GM12874 (cell line): ENCODE measurements around the gene AAMDC.

Experiments
- TF ChIP-seq, protein P1 (sequence below): IDR thresholded peaks from 2 replicates; pipeline ENCODE4 v1.5.1; 2011; ENCODE audit warnings: low read depth, mild to moderate bottlenecking, control low read depth, low read length, moderate library complexity; ENCODE audit not compliant: insufficient read depth

AAMDC gene

DNA sequence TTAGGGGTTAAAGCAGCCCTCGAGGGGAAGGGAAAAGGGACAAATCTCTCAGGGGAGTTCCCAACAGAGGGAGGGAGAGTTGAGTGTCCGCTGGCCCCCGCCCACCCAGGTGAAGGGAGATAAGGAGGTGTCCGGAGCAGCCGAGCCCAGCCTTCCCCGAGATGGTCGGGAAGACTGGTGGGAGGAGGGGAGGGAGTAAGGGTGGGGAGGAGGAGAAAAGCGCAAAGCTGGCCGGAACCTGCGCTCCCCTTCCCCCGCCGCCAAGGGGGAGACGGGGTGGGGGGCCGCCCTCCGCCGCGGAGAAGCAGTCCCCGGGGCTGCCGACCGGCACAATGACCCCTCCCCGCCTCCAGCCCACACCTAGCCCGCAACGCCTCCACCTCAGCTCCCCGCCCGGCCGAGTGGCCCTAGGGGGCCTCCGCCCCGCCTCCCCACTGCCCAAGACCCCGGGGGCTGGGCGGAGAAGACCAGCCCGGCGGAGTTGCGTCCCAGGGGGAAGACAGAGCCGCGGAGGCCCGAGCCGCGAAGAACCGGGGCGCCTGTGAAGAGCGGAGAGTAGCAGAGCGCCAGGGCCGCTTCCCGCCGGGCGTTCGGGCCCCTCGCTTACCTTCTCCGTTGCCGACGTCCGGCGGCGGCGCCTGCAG, 901 bp upstream of the AAMDC start:
- TF ChIP-seq, protein P1, sequence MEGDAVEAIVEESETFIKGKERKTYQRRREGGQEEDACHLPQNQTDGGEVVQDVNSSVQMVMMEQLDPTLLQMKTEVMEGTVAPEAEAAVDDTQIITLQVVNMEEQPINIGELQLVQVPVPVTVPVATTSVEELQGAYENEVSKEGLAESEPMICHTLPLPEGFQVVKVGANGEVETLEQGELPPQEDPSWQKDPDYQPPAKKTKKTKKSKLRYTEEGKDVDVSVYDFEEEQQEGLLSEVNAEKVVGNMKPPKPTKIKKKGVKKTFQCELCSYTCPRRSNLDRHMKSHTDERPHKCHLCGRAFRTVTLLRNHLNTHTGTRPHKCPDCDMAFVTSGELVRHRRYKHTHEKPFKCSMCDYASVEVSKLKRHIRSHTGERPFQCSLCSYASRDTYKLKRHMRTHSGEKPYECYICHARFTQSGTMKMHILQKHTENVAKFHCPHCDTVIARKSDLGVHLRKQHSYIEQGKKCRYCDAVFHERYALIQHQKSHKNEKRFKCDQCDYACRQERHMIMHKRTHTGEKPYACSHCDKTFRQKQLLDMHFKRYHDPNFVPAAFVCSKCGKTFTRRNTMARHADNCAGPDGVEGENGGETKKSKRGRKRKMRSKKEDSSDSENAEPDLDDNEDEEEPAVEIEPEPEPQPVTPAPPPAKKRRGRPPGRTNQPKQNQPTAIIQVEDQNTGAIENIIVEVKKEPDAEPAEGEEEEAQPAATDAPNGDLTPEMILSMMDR: no peak

DNA sequence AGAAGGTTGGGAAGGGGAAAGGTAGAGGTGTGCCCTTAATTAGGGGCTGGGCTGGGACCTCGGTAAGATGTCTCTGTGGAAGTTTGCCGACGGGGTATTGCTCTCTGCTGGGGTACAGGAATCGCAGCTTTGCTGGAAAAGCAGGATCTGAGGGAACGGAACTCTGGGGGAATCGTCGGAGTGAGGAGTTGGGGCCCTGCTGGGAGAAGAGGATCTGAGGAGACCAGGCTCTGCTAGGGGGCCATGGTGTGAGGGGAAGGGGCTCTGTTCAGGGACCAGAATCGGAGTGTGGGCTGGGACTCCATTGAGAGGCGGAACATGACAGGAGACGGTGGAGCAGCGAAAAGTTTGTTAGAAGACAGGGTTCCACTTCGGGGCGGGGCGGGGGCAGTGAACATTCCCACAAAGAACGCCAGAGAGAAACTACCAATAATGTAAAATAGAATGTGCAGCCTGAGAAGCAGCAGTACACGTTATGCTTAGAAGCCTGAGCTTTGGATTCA, 456 bp downstream of the AAMDC start:
- TF ChIP-seq, protein P1: no peak

DNA sequence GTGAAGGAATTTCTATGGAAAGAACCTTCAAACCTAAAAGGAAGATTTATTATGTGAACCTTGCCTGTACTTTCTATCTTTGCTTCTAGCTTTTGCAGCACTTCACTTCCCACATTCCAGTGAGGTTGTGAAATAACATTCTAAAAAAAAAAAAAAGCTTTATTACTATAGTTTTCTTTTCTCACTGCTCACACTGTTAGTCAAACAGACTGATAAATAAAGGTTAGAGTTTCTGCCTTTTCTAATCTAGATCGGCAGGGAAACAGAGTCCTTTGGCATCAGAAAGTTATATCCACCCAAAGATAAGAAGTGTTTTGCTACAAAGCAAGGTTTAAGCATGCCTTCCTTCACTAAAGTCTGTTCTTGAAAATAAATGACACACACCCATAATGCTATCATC, 2.8 kb downstream of the AAMDC start:
- TF ChIP-seq, protein P1: no peak

DNA sequence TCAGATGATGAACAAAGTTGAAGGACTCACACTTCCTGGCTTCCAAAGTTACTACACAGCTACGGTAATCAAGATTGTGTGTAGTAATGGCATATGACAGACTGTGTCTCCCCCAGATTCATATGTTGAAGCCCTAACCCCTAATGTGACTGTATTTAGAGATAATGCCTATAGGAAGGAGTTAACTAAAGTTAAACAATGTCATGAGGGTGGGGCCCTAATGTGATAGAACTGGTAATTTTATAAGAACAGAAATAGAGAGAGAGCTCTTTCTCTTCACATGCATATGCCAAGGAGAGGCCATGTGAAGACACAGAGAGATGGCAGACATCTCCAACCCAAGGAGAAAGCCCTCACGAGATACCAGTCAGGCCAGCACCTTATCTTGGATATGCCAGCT, 8.0 kb downstream of the AAMDC start:
- TF ChIP-seq, protein P1: no peak

DNA sequence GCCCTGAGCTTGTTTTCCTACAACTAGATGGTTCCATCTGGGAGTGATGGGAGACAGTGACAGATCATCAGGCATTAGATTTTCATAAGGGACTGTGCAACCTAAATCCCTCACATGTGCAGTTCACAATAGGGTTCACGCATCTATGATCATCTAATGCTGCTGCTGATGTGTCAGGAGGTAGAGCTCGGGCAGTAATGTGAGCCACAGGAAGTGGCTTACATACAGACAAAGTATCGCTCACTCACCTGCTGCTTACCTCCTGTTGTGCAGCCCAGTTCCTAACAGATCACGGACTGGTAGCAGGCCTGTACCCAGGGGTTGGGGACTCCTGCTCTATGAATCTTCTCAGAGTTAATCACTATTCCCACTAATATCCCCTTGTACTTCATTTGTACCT, 12.4 kb downstream of the AAMDC start:
- TF ChIP-seq, protein P1: no peak

DNA sequence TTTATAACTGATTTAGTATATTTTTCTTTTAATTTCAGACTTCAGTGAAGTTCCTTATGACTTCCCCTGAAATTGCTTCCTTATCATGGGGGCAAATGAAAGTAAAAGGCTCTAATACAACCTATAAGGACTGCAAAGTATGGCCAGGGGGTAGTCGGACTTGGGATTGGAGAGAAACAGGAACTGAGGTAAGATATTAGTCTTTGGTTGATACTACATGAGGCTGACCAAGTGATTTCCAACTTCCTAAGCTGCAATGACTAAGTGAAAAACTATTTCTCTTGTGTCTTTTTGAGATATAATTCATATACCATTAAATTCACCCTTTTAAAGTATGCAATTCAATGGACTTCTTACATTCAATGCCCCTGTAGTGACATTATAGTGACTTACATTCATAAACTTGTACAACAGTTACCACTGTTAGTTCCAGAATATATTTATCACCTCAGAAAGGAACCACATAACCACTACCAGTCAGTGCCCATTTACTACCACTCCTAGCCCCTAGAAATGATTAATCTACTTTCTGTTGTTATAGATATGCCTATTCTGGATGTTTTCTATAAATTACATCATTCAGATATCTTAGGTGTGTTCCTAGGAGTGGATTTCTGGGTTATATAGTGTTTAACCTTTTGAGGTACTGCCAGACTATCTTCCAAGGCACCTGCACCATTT, 21.6 kb downstream of the AAMDC start:
- TF ChIP-seq, protein P1: no peak

DNA sequence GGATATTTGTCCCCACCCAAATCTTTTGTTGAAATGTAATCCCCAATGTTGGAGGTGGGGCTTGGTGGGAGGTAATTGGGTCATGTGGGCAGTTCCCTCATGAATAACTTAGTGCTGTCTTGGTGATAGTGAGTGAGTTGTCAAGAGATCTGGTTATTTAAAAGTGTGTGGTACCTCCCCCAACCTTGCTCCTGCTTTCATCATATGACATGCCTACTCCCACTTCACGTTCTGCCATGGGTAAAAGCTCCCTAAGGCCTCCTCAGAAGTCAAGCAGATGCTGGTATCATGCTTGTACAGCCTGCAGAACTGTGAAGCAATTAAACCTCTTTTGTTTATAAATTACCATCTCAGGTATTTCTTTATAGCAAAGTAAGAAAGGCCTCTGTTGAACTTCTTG, 30.6 kb downstream of the AAMDC start:
- TF ChIP-seq, protein P1: no peak
